VCaP (cell line): ENCODE measurements around the gene NKX1-2.

ENCODE experiments used
- H3K27ac ChIP-seq: fragments of 450-650 bp; 2 replicates; pipeline ENCODE4 v1.5.1; 2017
- CTCF ChIP-seq: fragments of 450-650 bp; conservative IDR thresholded peaks from 2 replicates; pipeline ENCODE4 v1.5.1; 2017; ENCODE audit warnings: mild to moderate bottlenecking, moderate library complexity

Gene NKX1-2

GRCh38 chr10:124459395-124459794 lies 9.6 kb upstream of the NKX1-2 start:
- TF ChIP-seq CTCF = no peak
- no peak overlapping the region for H3K27ac ChIP-seq

- H3K27ac ChIP-seq = no peak overlapping the region
- no peak for TF ChIP-seq CTCF
Measured at GRCh38 chr10:124458889-124459288, 9.1 kb upstream of the NKX1-2 start.

GRCh38 chr10:124458473-124458872 lies 8.6 kb upstream of the NKX1-2 start:
- no peak overlapping the region for H3K27ac ChIP-seq
- TF ChIP-seq CTCF = no peak

GRCh38 chr10:124455441-124455840 lies 5.6 kb upstream of the NKX1-2 start:
- no peak overlapping the region for H3K27ac ChIP-seq
- TF ChIP-seq CTCF = no peak

- no peak overlapping the region for H3K27ac ChIP-seq
- TF ChIP-seq CTCF = no peak
Measured at GRCh38 chr10:124453960-124454610, 4.2 kb upstream of the NKX1-2 start.

- no peak overlapping the region for H3K27ac ChIP-seq
- TF ChIP-seq CTCF = no peak
Measured at GRCh38 chr10:124451276-124451675, 1.4 kb upstream of the NKX1-2 start.

- no peak overlapping the region for H3K27ac ChIP-seq
- TF ChIP-seq CTCF = no peak
Measured at GRCh38 chr10:124450783-124451057, 885 bp upstream of the NKX1-2 start.
